Keratinocyte (primary cell): ENCODE results near the gene RAB37. TPM values are rescaled to one million over a fixed set of nuclear protein-coding genes. Genes with fewer than 3 reads are reported as not detected.

Source experiments
- DNase-seq: peaks from one replicate; pipeline ENCODE4 v3.0.0-alpha.2; 2011; ENCODE audit warnings: low read depth, missing footprints, low spot score
- FAIRE-seq: peaks from 2 replicates; lab custom pipeline; 2011; peaks lifted over from hg19 to GRCh38; lab: Jason Lieb, UNC
- H2AFZ ChIP-seq: 2 replicates; pipeline ENCODE4 v1.6.0; 2012; ENCODE audit warnings: low read length, control low read depth, inconsistent platforms; ENCODE audit not compliant: control insufficient read depth
- H3K27ac ChIP-seq: 2 replicates; pipeline ENCODE4 v1.5.1; 2011; ENCODE audit warnings: low read length; ENCODE audit not compliant: control insufficient read depth, insufficient read depth
- H3K27me3 ChIP-seq: 3 replicates; pipeline ENCODE4 v1.6.0; 2011; ENCODE audit warnings: low read length; ENCODE audit not compliant: control insufficient read depth, insufficient read depth; ENCODE audit errors: extremely low read depth
- H3K36me3 ChIP-seq, 2 experiments: 2 replicates in 1 of 2; 3 replicates in 1 of 2; pipeline ENCODE4 v1.5.1; 2011; ENCODE audit warnings: low read length in 2 of 2, mild to moderate bottlenecking in 1 of 2; ENCODE audit not compliant: control insufficient read depth in 2 of 2, insufficient read depth in 2 of 2; ENCODE audit errors: extremely low read depth in 1 of 2
- H3K4me1 ChIP-seq: 3 replicates; pipeline ENCODE4 v1.5.1; 2011; ENCODE audit warnings: low read length; ENCODE audit not compliant: control insufficient read depth, insufficient read depth; ENCODE audit errors: extremely low read depth
- H3K4me2 ChIP-seq: 3 replicates; pipeline ENCODE4 v1.6.0; 2011; ENCODE audit warnings: low read depth, low read length; ENCODE audit not compliant: control insufficient read depth, insufficient read depth; ENCODE audit errors: extremely low read depth
- H3K4me3 ChIP-seq, 3 experiments: fragments of 200-600 bp in 1 of 3; sonication (generic) in 1 of 3; 2 replicates in 2 of 3; 3 replicates in 1 of 3; pipeline ENCODE4 v1.5.1; 2011 to 2016; ENCODE audit warnings: low read length in 3 of 3, mild to moderate bottlenecking in 3 of 3, control low read depth in 2 of 3, inconsistent platforms in 1 of 3, low read depth in 1 of 3, mixed read lengths in 1 of 3, mixed run types in 1 of 3, moderate library complexity in 1 of 3; ENCODE audit not compliant: control insufficient read depth in 2 of 3, insufficient read depth in 2 of 3; ENCODE audit errors: extremely low read depth in 1 of 3
- H3K79me2 ChIP-seq: 2 replicates; pipeline ENCODE4 v1.6.0; 2012; ENCODE audit warnings: low read length; ENCODE audit not compliant: control insufficient read depth, insufficient read depth
- H3K9ac ChIP-seq: 3 replicates; pipeline ENCODE4 v1.6.0; 2011; ENCODE audit warnings: low read length; ENCODE audit not compliant: control insufficient read depth, insufficient read depth; ENCODE audit errors: extremely low read depth
- H3K9me1 ChIP-seq: 3 replicates; pipeline ENCODE4 v1.6.0; 2011; ENCODE audit warnings: low read length; ENCODE audit not compliant: control insufficient read depth, insufficient read depth; ENCODE audit errors: extremely low read depth
- H3K9me3 ChIP-seq: 2 replicates; pipeline ENCODE4 v1.5.1; 2012; ENCODE audit warnings: low read depth, low read length; ENCODE audit not compliant: control insufficient read depth
- H4K20me1 ChIP-seq: 3 replicates; pipeline ENCODE4 v1.6.0; 2011; ENCODE audit warnings: low read length; ENCODE audit not compliant: control insufficient read depth, insufficient read depth; ENCODE audit errors: extremely low read depth
- CTCF ChIP-seq, 3 experiments: IDR thresholded peaks in 1 of 3; conservative IDR thresholded peaks in 1 of 3; optimal IDR thresholded peaks in 1 of 3; 2 replicates in 2 of 3; 3 replicates in 1 of 3; pipeline versions ENCODE3 to v1.5.1; 2011; ENCODE audit warnings: low read length in 3 of 3, mild to moderate bottlenecking in 3 of 3, moderate library complexity in 2 of 3, control low read depth in 1 of 3, inconsistent platforms in 1 of 3; ENCODE audit not compliant: insufficient read depth in 2 of 3; ENCODE audit errors: extremely low read depth in 1 of 3
- EZH2 ChIP-seq: IDR thresholded peaks from one replicate; pipeline ENCODE4 v1.6.1; 2012; ENCODE audit warnings: inconsistent platforms, mild to moderate bottlenecking, low read length, moderate library complexity
- dilution Hi-C: fragments of 300-500 bp; cut with MboI; formaldehyde crosslinking; loops from one replicate; pipeline ENCODE4 v1.7.0; 2020; ENCODE audit warnings: low sequenced_read_pairs; ENCODE audit not compliant: extremely low pct_ligation_motif_present
- polyA plus RNA-seq, 5 experiments: library from polyadenylated mRNA; depleted of rRNA in 3 of 5; stranded (reverse) in 3 of 5; stranded (forward) in 1 of 5; unstranded in 1 of 5; fragments of >200 nt; gene quantifications; 1 replicate in 1 of 5; 2 replicates in 3 of 5; 3 replicates in 1 of 5; pipeline versions ENCODE4 v1.2.1 to v1.2.3, GENCODE V29; 2011 to 2012; ENCODE audit warnings: missing spikeins in 2 of 5, low read depth in 1 of 5, low replicate concordance in 1 of 5

RAB37 gene
- polyA plus RNA-seq, 1 donor (not counting 4 experiments of a cell fraction or from before 2014, with no cell fraction given), result 0.03 TPM

- Histone ChIP-seq H3K4me2 (no peak overlapping the region), H3K4me1 (peaks cover 21% of the 10 kb centered on the region), H3K9me1 (no peaks in the 10 kb centered on the region), H3K79me2 (no peaks in the 10 kb centered on the region), H2AFZ (no peak overlapping the region), H3K27me3 (no peaks in the 10 kb centered on the region), H3K27ac (no peak overlapping the region), H3K4me3 (no peak overlapping the region), H3K9me3 (no peaks in the 10 kb centered on the region), H3K36me3 (peaks cover 3 to 7% of the 10 kb centered on the region in 2 experiments), H3K9ac (no peak overlapping the region), H4K20me1 (no peaks in the 10 kb centered on the region)
- TF ChIP-seq CTCF (optimal IDR thresholded peaks at IDR 0.05 in 1 of 3, IDR thresholded peaks at IDR 0.05 in 1 of 3, conservative IDR thresholded peaks at IDR 0.05 in 1 of 3; ENCODE audit: extremely low read depth in 1 of 3, insufficient read depth in 2 of 3, low read length in 3 of 3), result no peak
- no peak for TF ChIP-seq EZH2
- dilution Hi-C loops, result no loop called here
- FAIRE-seq, result no peak
- no peak for DNase-seq
Observed at GRCh38 chr17:74785981-74786360, 48.9 kb downstream of the RAB37 start.

DNA sequence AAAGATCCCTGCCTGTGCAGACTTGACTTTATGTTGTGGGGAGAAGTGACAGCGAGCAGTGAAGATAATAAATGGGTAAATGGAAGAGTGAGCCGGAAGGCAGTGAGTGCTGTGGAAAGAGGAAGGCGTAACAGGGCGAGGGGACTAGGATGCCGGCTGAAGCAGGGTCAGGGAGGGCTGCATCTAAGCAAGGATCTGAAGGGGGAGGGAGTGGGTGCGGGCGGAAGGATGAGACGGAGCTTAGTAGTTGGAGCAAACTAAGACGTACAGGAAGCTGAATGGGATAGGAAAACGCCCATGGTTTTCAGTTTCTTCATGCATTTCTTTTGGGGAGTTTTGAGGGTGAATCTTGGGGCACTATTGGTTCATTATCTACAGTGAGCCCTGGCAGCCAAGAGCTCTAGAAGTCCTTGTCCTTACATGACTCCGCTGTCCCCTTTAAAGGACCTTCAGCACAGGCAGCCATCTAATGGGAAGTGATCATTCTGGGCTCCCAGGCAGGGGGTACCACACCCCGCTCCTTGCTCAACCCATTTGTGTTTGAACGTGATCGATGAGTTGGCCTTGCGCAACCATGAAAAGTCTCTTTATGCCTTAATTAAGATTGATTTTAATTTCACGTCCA is 49.5 kb downstream of the RAB37 start:
- Histone ChIP-seq H3K9ac (no peak overlapping the region), H2AFZ (no peak overlapping the region), H3K4me3 (no peak overlapping the region), H3K9me3 (no peaks in the 10 kb centered on the region), H3K4me2 (no peak overlapping the region), H3K9me1 (no peaks in the 10 kb centered on the region), H3K27ac (no peak overlapping the region), H3K36me3 (peaks cover 3 to 9% of the 10 kb centered on the region in 2 experiments), H4K20me1 (no peaks in the 10 kb centered on the region), H3K79me2 (no peaks in the 10 kb centered on the region), H3K4me1 (peaks cover 25% of the 10 kb centered on the region), H3K27me3 (no peaks in the 10 kb centered on the region)
- dilution Hi-C loops, result no loop called here
- FAIRE-seq, result no peak
- TF ChIP-seq CTCF (optimal IDR thresholded peaks at IDR 0.05 in 1 of 3, IDR thresholded peaks at IDR 0.05 in 1 of 3, conservative IDR thresholded peaks at IDR 0.05 in 1 of 3; ENCODE audit: extremely low read depth in 1 of 3, insufficient read depth in 2 of 3, low read length in 3 of 3) (no peak), EZH2 (no peak)
- DNase-seq, result no peak
